ENCODE results near the gene ZFAND3. TPM values are rescaled to one million over a fixed set of nuclear protein-coding genes. Genes with fewer than 3 reads are reported as not detected.
A peak's percentile ranks its signal among the peaks of the same experiment; 100 is the strongest.

ZFAND3 gene
- total and polyA plus RNA-seq, 2 donors (not counting 1 experiment from before 2014, with no cell fraction given), result 13.5 to 58.3 TPM

- ATAC-seq (ENCODE audit: low read depth) (peak; percentile 78), DNase-seq (no peak)
- Histone ChIP-seq H3K4me3 (ENCODE audit: control extremely low read depth in 1 of 5, extremely low read depth in 1 of 5, insufficient read depth in 1 of 5, low read depth in 2 of 5, low read length in 4 of 5) (peak overlapping the region; percentile 71 to 100 (median 89)), H3K4me2 (replicated peaks; ENCODE audit: low read depth, low read length, poor library complexity, severe bottlenecking) (peak overlapping the region; percentile 82), H2AFZ (ENCODE audit: insufficient read depth, low read depth, low read length, poor library complexity, severe bottlenecking) (peak overlapping the region; percentile 86), H3K36me3 (replicated peaks in 1 of 2; ENCODE audit: control extremely low read depth in 1 of 2, control insufficient read depth in 1 of 2, extremely low read depth in 1 of 2, insufficient read depth in 2 of 2, low read length in 1 of 2) (no peaks in the 10 kb centered on the region), H3K79me2 (ENCODE audit: control insufficient read depth, insufficient read depth, low read length) (peaks cover 37% of the 10 kb centered on the region), H3K27ac (ENCODE audit: low read length in 2 of 2) (peak overlapping the region; percentile 90 to 96), H3K27me3 (replicated peaks in 1 of 4; ENCODE audit: control extremely low read depth in 1 of 4, control insufficient read depth in 3 of 4, insufficient read depth in 4 of 4, low read length in 3 of 4) (no peaks in the 10 kb centered on the region), H4K20me1 (ENCODE audit: control insufficient read depth, insufficient read depth, low read length, poor library complexity, severe bottlenecking) (peaks cover 15% of the 10 kb centered on the region), H3K9me3 (ENCODE audit: control extremely low read depth in 1 of 3, control insufficient read depth in 2 of 3, insufficient read depth in 1 of 3, low read length in 2 of 3) (no peaks in the 10 kb centered on the region), H3K4me1 (ENCODE audit: control insufficient read depth in 2 of 2, insufficient read depth in 2 of 2, low read length in 2 of 2) (peaks cover 18 to 26% of the 10 kb centered on the region in 2 donors), H3K9ac (ENCODE audit: low read length) (peak overlapping the region; percentile 89)
- POLR2A ChIA-PET, result interaction anchor here (0.5 to 2.1 kb wide), 8 partner anchors 8 to 247 kb away, joined by 3 to 12 read pairs (median 4); partner anchors contain the start of gene MDGA1
- CTCF ChIA-PET, result interaction anchor here (0.6 to 1.1 kb wide), 3 partner anchors 114 to 366 kb away, joined by 3 to 5 read pairs (median 3); partner anchors contain the start of gene MDGA1
- intact Hi-C loops (cut with micrococcal nuclease), result loop anchor here (1.0 to 10.0 kb wide), 7 partner anchors 27 to 884 kb away; partner anchors contain the start of genes BTBD9, CMTR1, GLO1 and MDGA1
- Mint-ChIP-seq H3K4me3 (peak overlapping the region; percentile 92), H3K27me3 (no peaks in the 10 kb centered on the region), H3K4me1 (peaks cover 42% of the 10 kb centered on the region), H3K27ac (peak overlapping the region; percentile 98), H3K9me3 (ENCODE audit: insufficient read depth) (no peaks in the 10 kb centered on the region)
- no peak for TF ChIP-seq CTCF (IDR thresholded peaks at IDR 0.05)
- no peak for TF ChIP-seq EZH2 (IDR thresholded peaks at IDR 0.05; ENCODE audit: borderline replicate concordance, insufficient read depth, low read depth, low read length, poor library complexity, severe bottlenecking)
- under 1% methylated on average over 21 of the region's 27 CpGs for WGBS (ENCODE audit: insufficient coverage)
Measured at GRCh38 chr6:37818536-37819176, 871 bp upstream of the ZFAND3 start.
